Stomach (tissue), 4 donors: Measurements from ENCODE around the gene DLL4.

ENCODE experiments used
- CTCF ChIP-seq, 7 experiments: fragments of 450-650 bp in 4 of 7; fragments of 200-600 bp in 3 of 7; sonication (generic) in 3 of 7; IDR thresholded peaks; one replicate each; pipeline ENCODE4 v1.5.1; 2016 to 2019; ENCODE audit warnings: antibody characterized with exemption in 7 of 7, control low read depth in 2 of 7, mild to moderate bottlenecking in 1 of 7
- EP300 ChIP-seq: sonication (generic); formaldehyde crosslinking; IDR thresholded peaks from one replicate; pipeline ENCODE4 v1.6.1; 2017; ENCODE audit warnings: antibody characterized with exemption
- POLR2A ChIP-seq, 4 donors: fragments of 450-650 bp; IDR thresholded peaks; one replicate each; pipeline ENCODE4 v1.6.1; 2016; ENCODE audit warnings: antibody characterized with exemption in 4 of 4, control low read depth in 2 of 4, mild to moderate bottlenecking in 1 of 4, moderate library complexity in 1 of 4
- POLR2AphosphoS5 ChIP-seq, 3 donors: sonication (generic); formaldehyde crosslinking; IDR thresholded peaks; one replicate each; pipeline ENCODE4 v1.6.1; 2016; ENCODE audit warnings: antibody characterized with exemption in 3 of 3

- TF ChIP-seq CTCF (IDR thresholded peaks at IDR 0.05) (no peak), EP300 (no peak), POLR2A (IDR thresholded peaks at IDR 0.05) (no peak), POLR2AphosphoS5 (IDR thresholded peaks at IDR 0.05) (peak in 1 of 3 donors; percentile 69)
Observed at GRCh38 chr15:40949756-40950207, 20.6 kb downstream of the DLL4 start.
